ENCODE data around the gene PDZRN4. TPM values are rescaled to one million over a fixed set of nuclear protein-coding genes. Genes with fewer than 3 reads are reported as not detected.

Gene PDZRN4
- polyA plus RNA-seq, 2 of the 4 experiments (the other 2 are of a cell fraction): 0.03 TPM

DNA sequence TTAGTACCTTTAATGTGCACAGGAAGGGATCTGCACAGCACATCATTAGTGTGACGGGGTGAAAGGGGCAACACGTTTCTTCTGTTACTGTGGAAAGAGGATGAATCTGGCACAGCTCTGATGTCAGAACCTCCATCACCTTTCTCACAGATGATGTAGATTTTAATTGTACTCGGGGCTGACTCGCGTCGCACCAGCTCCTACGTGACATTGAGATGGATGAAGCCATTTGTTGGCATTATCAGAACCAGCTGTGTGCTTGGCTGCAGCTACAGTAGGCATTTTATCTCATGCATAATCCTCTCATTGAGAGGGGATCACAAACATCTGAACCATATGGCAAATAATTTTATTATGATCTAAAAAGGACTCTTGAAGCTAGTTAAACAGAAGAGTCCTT is 173.6 kb downstream of the PDZRN4 start:
- H3K4me3 ChIP-seq: no peak overlapping the region
- no peaks in the 10 kb centered on the region for H3K9me3 ChIP-seq
- DNase-seq (ENCODE audit: low read depth in 1 of 2, low spot score in 1 of 2) (no peak), ATAC-seq (no peak), FAIRE-seq (no peak)
- ChIA-PET POLR2A (no interaction called here), CTCF (no interaction called here)
- WGBS (ENCODE audit: missing lambda C conversion rate): 56% methylated on average over 7 of the region's 7 CpGs
- H3K4me2 ChIP-seq: no peak overlapping the region
- no peak for TF ChIP-seq POLR2A (IDR thresholded peaks at IDR 0.05; ENCODE audit: low read length)
- TF ChIP-seq, protein P1, sequence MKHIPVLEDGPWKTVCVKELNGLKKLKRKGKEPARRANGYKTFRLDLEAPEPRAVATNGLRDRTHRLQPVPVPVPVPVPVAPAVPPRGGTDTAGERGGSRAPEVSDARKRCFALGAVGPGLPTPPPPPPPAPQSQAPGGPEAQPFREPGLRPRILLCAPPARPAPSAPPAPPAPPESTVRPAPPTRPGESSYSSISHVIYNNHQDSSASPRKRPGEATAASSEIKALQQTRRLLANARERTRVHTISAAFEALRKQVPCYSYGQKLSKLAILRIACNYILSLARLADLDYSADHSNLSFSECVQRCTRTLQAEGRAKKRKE (CRISPR knock-in tag; IDR thresholded peaks at IDR 0.05; ENCODE audit: low read depth): no peak
- no peak for TF ChIP-seq NR3C1 (IDR thresholded peaks at IDR 0.05)
- no peak for TF ChIP-seq BHLHE40 (IDR thresholded peaks at IDR 0.05; ENCODE audit: low read depth, low read length)
- no peak for TF ChIP-seq PHF8 (IDR thresholded peaks at IDR 0.05; ENCODE audit: borderline replicate concordance, low read depth)
- no peak for TF ChIP-seq POLR2AphosphoS2 (conservative IDR thresholded peaks at IDR 0.05; ENCODE audit: low read length)
- TF ChIP-seq ZSCAN20 (CRISPR knock-in tag; IDR thresholded peaks at IDR 0.05): no peak
- TF ChIP-seq HDAC2 (IDR thresholded peaks at IDR 0.05): no peak
- TF ChIP-seq RAD21 (conservative IDR thresholded peaks at IDR 0.05 in 1 of 2, IDR thresholded peaks at IDR 0.05 in 1 of 2): no peak
- TF ChIP-seq MAZ (IDR thresholded peaks at IDR 0.05; ENCODE audit: borderline replicate concordance, low read depth, low read length): no peak
- TF ChIP-seq, protein P2, sequence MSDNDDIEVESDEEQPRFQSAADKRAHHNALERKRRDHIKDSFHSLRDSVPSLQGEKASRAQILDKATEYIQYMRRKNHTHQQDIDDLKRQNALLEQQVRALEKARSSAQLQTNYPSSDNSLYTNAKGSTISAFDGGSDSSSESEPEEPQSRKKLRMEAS (IDR thresholded peaks at IDR 0.05): no peak
- TF ChIP-seq CEBPB (IDR thresholded peaks at IDR 0.05): no peak
- no peak for TF ChIP-seq NPAS2 (CRISPR knock-in tag; IDR thresholded peaks at IDR 0.05; ENCODE audit: borderline replicate concordance)
- no peak for TF ChIP-seq RCOR1 (IDR thresholded peaks at IDR 0.05; ENCODE audit: low read depth, low read length)
- TF ChIP-seq, protein P3, sequence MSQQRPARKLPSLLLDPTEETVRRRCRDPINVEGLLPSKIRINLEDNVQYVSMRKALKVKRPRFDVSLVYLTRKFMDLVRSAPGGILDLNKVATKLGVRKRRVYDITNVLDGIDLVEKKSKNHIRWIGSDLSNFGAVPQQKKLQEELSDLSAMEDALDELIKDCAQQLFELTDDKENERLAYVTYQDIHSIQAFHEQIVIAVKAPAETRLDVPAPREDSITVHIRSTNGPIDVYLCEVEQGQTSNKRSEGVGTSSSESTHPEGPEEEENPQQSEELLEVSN (IDR thresholded peaks at IDR 0.05; ENCODE audit: borderline replicate concordance, low read depth): no peak
- H3K27ac ChIP-seq: no peak overlapping the region
- H3K4me1 ChIP-seq: no peaks in the 10 kb centered on the region

DNA sequence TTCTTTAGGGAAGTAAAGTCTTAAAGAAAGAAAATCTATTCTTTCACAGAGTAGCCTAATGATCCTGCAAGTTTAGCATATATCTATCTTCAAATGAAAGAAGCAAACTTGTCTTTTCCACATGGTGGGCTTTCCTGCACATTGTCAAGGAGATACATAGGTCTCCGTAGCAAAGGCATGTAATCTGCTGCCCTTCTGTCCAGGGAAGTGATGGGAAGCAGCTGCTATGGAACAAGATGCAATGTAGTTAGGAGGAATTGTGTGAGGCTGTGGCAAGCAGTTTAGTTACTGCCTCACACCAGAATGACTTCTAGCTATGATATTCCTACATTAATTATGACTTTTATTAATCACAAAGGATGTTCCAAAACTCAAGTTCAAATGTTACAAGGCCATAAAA is 174.4 kb downstream of the PDZRN4 start:
- H3K4me2 ChIP-seq: no peak overlapping the region
- 27% methylated on average over 1 of the region's 1 CpG for WGBS (ENCODE audit: missing lambda C conversion rate)
- ATAC-seq (no peak), FAIRE-seq (no peak), DNase-seq (ENCODE audit: low read depth in 1 of 2, low spot score in 1 of 2) (no peak)
- no peaks in the 10 kb centered on the region for H3K9me3 ChIP-seq
- no peaks in the 10 kb centered on the region for H3K4me1 ChIP-seq
- POLR2A ChIA-PET: no interaction called here
- TF ChIP-seq EHF (CRISPR knock-in tag; IDR thresholded peaks at IDR 0.05) (no peak), NPAS2 (CRISPR knock-in tag; IDR thresholded peaks at IDR 0.05; ENCODE audit: borderline replicate concordance) (no peak), HOXB5 (CRISPR knock-in tag; IDR thresholded peaks at IDR 0.05) (no peak), KDM1A (IDR thresholded peaks at IDR 0.05; ENCODE audit: low read depth) (no peak)
- H3K4me3 ChIP-seq: no peak overlapping the region
- CTCF ChIA-PET: no interaction called here
- no peak overlapping the region for H3K27ac ChIP-seq

DNA sequence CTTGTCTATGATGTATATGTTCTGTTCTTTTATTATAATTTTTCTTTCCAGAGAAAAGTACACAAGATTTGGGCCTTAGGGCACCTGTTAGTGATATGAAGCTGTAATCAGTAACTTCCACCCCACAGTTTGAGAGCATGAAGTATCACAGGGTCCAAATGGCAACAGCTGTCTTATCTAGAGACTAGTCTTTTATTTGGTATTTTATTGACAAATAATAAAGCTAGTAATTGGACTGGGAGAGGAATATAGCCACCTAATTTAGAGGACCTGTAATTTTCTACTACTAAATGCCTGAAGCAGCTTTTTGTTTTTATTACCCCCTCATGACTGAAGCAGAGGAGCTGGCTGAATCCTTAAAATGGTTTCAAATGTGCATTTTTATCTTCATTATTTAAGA is 174.8 kb downstream of the PDZRN4 start:
- TF ChIP-seq GATA3 (IDR thresholded peaks at IDR 0.05; ENCODE audit: borderline replicate concordance) (no peak), CBX8 (IDR thresholded peaks at IDR 0.05) (no peak), RNF2 (IDR thresholded peaks at IDR 0.05; ENCODE audit: borderline replicate concordance, low read depth) (no peak)
- DNase-seq (ENCODE audit: low read depth in 1 of 2, low spot score in 1 of 2): no peak
- ATAC-seq: no peak
- ChIA-PET POLR2A (no interaction called here), CTCF (no interaction called here)
- FAIRE-seq: no peak
- Histone ChIP-seq H3K4me2 (no peak overlapping the region), H3K4me3 (no peak overlapping the region), H3K9me3 (no peaks in the 10 kb centered on the region), H3K27ac (no peak overlapping the region), H3K4me1 (no peaks in the 10 kb centered on the region)

DNA sequence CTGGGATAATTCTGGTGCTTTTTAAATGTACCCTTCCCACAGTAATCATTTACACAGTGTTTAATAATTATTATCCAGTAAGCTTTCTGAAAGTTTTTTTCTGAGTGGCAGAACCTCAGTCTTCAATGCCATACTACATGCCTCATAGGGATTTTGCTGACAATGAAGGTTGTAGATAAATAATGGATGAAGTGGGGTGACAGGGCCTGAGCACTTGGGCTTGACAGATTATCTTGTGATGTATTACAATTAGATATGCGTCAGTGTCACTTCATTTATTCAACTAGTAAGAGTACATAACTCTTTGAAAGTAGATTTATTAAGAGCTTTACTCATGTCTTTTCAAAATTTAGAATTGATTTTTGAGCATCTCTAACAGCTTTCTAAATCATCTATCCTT is 176.1 kb downstream of the PDZRN4 start:
- ChIA-PET CTCF (no interaction called here), POLR2A (no interaction called here)
- no peak overlapping the region for H3K4me2 ChIP-seq
- no peak overlapping the region for H3K4me3 ChIP-seq
- ATAC-seq (no peak), FAIRE-seq (no peak), DNase-seq (ENCODE audit: low read depth in 1 of 2, low spot score in 1 of 2) (no peak)
- 61% methylated on average over 1 of the region's 1 CpG for WGBS (ENCODE audit: missing lambda C conversion rate)
- H3K9me3 ChIP-seq: no peaks in the 10 kb centered on the region
- TF ChIP-seq HEYL (CRISPR knock-in tag; IDR thresholded peaks at IDR 0.05): no peak
- H3K4me1 ChIP-seq: no peaks in the 10 kb centered on the region
- no peak overlapping the region for H3K27ac ChIP-seq
